Glutamatergic neuron (in vitro differentiated cells): Measurements from ENCODE around the gene CDC45. TPM values are rescaled to one million over a fixed set of nuclear protein-coding genes. Genes with fewer than 3 reads are reported as not detected.

Experiments
- DNase-seq: peaks from one replicate; pipeline ENCODE4 v3.0.0; 2022
- H3K27ac Mint-ChIP-seq: one replicate; pipeline ENCODE4 v1.8.0; 2020; ENCODE audit warnings: mild to moderate bottlenecking, mixed read lengths, inconsistent platforms; ENCODE audit not compliant: unreplicated experiment
- H3K27me3 Mint-ChIP-seq: one replicate; pipeline ENCODE4 v1.8.0; 2020; ENCODE audit warnings: mild to moderate bottlenecking, moderate library complexity, mixed read lengths, inconsistent platforms; ENCODE audit not compliant: unreplicated experiment
- H3K36me3 Mint-ChIP-seq: one replicate; pipeline ENCODE4 v1.8.0; 2020; ENCODE audit warnings: mild to moderate bottlenecking, mixed read lengths, inconsistent platforms; ENCODE audit not compliant: unreplicated experiment
- H3K4me1 Mint-ChIP-seq: one replicate; pipeline ENCODE4 v1.8.0; 2020; ENCODE audit warnings: mild to moderate bottlenecking, low read depth, mixed read lengths, inconsistent platforms; ENCODE audit not compliant: unreplicated experiment
- H3K4me3 Mint-ChIP-seq: one replicate; pipeline ENCODE4 v1.8.0; 2020; ENCODE audit warnings: mild to moderate bottlenecking, mixed read lengths, inconsistent platforms; ENCODE audit not compliant: unreplicated experiment
- H3K9me3 Mint-ChIP-seq: one replicate; pipeline ENCODE4 v1.8.0; 2020; ENCODE audit warnings: mild to moderate bottlenecking, moderate library complexity, mixed read lengths, inconsistent platforms; ENCODE audit not compliant: unreplicated experiment
- total RNA-seq: library from RNA; stranded (reverse); fragmentation: NEBNext Ultra II Directional; extraction: Animal tissue kit (Norgen Biotek cat#: 25700); gene quantifications from one replicate; pipeline ENCODE4 v1.2.1, GENCODE V29; 2021; ENCODE audit not compliant: unreplicated experiment
- TF ChIP-seq, protein P1 (sequence below): fragments of 200-600 bp; sonication (generic); IDR thresholded peaks from one replicate; pipeline ENCODE4 v1.5.0; 2021; ENCODE audit not compliant: partially characterized antibody, unreplicated experiment

CDC45 gene
- total RNA-seq, 1 donor from 2014 or later: 3.5 TPM

DNA sequence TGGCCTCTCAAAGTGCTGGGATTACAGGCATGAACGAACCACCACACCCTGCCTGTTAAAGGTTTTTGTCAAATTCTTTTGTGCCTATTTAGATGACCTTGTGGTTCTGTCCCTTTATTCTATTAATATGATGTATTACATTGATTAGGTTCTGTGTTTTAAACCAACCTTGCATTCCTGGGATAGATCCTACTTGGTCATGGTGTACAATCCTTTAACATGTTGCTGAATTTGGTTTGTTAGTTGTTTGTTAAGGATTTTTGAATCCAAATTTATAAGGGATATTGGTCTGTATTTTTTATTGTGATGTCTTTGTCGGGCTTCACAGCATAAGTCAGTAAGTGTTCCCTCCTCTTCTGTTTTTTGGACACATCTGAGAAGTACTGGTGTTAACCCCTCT is 73.5 kb downstream of the CDC45 start:
- TF ChIP-seq, protein P1, sequence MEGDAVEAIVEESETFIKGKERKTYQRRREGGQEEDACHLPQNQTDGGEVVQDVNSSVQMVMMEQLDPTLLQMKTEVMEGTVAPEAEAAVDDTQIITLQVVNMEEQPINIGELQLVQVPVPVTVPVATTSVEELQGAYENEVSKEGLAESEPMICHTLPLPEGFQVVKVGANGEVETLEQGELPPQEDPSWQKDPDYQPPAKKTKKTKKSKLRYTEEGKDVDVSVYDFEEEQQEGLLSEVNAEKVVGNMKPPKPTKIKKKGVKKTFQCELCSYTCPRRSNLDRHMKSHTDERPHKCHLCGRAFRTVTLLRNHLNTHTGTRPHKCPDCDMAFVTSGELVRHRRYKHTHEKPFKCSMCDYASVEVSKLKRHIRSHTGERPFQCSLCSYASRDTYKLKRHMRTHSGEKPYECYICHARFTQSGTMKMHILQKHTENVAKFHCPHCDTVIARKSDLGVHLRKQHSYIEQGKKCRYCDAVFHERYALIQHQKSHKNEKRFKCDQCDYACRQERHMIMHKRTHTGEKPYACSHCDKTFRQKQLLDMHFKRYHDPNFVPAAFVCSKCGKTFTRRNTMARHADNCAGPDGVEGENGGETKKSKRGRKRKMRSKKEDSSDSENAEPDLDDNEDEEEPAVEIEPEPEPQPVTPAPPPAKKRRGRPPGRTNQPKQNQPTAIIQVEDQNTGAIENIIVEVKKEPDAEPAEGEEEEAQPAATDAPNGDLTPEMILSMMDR: no peak
- Mint-ChIP-seq H3K4me3 (no peak overlapping the region), H3K9me3 (no peaks in the 10 kb centered on the region), H3K27me3 (no peaks in the 10 kb centered on the region), H3K27ac (no peak overlapping the region), H3K36me3 (no peaks in the 10 kb centered on the region), H3K4me1 (no peaks in the 10 kb centered on the region)
- DNase-seq: no peak

DNA sequence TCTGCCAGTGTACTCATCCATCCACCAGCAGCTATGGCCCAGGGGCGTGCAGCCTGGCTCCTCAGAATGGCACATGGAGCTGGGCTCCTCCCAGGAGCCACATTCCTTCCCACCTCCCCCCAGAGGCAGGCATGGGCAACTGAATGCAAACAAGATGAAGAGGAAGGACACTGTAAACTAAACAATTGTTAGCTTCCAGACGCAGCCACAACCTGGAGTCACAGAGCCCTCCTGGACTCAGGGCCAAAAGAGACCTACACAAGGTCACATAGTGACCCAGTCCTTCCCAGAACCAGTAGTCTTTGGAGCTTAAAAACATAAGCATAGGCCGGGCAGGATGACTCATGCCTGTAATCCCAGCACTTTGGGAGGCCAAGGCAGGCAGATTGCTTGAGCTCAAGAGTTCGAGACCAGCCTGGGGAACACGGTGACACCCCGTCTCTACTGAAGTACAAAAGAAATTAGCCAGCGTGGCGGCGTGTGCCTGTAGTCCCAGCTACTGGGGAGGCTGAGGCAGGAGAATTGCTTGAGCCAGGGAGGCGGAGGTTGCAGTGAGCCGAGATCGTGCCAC is 75.2 kb downstream of the CDC45 start:
- H3K9me3 Mint-ChIP-seq: no peaks in the 10 kb centered on the region
- H3K27ac Mint-ChIP-seq: no peak overlapping the region
- TF ChIP-seq, protein P1: no peak
- H3K4me3 Mint-ChIP-seq: no peak overlapping the region
- H3K36me3 Mint-ChIP-seq: no peaks in the 10 kb centered on the region
- H3K27me3 Mint-ChIP-seq: no peaks in the 10 kb centered on the region
- H3K4me1 Mint-ChIP-seq: no peaks in the 10 kb centered on the region
- no peak for DNase-seq

DNA sequence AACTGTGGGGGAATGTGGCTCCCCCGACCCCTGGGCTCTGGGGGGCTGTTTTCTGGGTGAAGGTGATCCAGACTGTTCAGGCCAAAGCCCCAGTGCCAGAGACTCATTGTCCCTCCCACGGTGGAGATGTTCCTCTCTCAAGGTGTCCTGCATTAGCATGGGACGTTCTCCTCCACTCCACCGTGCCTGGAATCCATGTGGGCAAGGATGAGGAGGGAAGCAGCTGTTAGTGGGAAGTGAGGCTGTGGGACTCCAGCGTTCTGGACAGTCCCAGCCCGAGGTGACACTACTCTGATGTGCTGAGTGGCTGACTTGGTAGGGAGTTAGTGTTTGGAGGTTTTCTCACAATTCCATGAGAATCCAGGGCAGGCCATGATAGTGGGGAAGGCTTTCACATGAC is 75.9 kb downstream of the CDC45 start:
- TF ChIP-seq, protein P1: no peak
- DNase-seq: no peak
- Mint-ChIP-seq H3K27me3 (peaks cover 2% of the 10 kb centered on the region), H3K4me3 (no peak overlapping the region), H3K4me1 (no peaks in the 10 kb centered on the region), H3K36me3 (no peaks in the 10 kb centered on the region), H3K9me3 (no peaks in the 10 kb centered on the region), H3K27ac (no peak overlapping the region)

DNA sequence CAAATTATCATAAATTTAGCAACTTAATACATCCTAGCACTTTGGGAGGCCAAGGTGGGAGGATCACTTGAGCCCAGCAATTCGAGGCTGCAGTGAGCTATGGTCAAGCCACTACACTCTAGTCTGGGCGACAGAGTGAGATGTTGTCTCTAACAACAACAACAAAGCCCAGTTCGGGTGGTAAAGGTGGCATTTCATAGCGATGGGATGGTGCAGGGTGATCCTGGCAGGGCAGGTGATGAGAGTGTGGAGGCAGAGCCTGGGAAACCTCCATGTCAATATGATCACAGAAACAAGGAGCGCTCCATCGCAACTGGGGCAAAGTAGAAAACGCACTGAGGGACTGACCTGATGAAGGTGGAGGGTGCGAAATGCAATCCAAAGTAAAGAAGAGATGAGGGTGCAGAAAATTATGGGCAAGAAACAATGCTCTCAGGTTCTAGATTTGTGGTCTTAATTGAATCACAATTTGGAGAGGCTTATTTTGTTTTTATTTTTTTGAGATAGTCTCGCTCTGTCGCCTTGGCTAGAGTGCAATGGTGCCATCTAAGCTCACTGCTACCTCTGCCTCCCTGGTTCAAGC is 77.3 kb downstream of the CDC45 start:
- H3K4me3 Mint-ChIP-seq: no peak overlapping the region
- DNase-seq: no peak
- TF ChIP-seq, protein P1: no peak
- H3K27ac Mint-ChIP-seq: no peak overlapping the region
- no peaks in the 10 kb centered on the region for H3K4me1 Mint-ChIP-seq
- H3K36me3 Mint-ChIP-seq: no peaks in the 10 kb centered on the region
- H3K27me3 Mint-ChIP-seq: peaks cover 4% of the 10 kb centered on the region
- H3K9me3 Mint-ChIP-seq: no peaks in the 10 kb centered on the region

DNA sequence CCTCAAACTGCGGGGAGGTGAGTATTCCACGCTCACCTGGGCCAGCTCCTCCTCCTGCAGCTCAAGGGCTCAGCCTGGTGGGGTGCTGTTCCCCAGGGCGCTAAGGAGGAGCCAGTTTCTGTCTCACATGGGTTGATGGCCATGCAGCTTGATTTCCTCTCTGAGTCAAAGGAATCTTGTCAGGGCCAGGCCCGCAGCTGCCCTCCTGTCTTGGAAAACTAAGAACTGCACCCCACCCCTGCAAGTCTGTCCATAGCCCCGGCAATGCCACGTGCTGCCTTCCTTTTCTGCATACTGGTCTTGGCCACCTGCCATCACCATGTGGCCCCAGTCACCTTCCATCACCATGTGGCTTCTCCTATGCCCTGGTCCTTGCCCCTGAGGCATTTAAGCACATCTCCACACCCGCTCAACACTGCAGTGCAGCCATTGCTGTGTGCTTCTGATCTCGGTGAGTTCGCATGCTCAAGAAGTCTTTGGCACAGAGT is 79.6 kb downstream of the CDC45 start:
- no peaks in the 10 kb centered on the region for H3K9me3 Mint-ChIP-seq
- H3K4me3 Mint-ChIP-seq: no peak overlapping the region
- TF ChIP-seq, protein P1: no peak
- DNase-seq: no peak
- H3K27ac Mint-ChIP-seq: no peak overlapping the region
- H3K36me3 Mint-ChIP-seq: no peaks in the 10 kb centered on the region
- H3K4me1 Mint-ChIP-seq: no peaks in the 10 kb centered on the region
- H3K27me3 Mint-ChIP-seq: peaks cover 4% of the 10 kb centered on the region
